ENCODE measurements around the gene LEUTX. TPM values are rescaled to one million over a fixed set of nuclear protein-coding genes. Genes with fewer than 3 reads are reported as not detected.

LEUTX gene
- total RNA-seq, 1 experiment from 2014 or later: not detected

- Histone ChIP-seq H3K79me2 (ENCODE audit: insufficient read depth, low read length) (no peaks in the 10 kb centered on the region), H3K4ac (ENCODE audit: low read depth, low read length) (no peak overlapping the region), H2BK12ac (ENCODE audit: insufficient read length, low read depth, low read length) (no peak overlapping the region), H2AK5ac (ENCODE audit: insufficient read length, low read length) (no peak overlapping the region), H3K27ac (ENCODE audit: insufficient read length, low read depth, low read length) (no peak overlapping the region), H3K79me1 (ENCODE audit: insufficient read depth, low read depth, low read length, poor library complexity, severe bottlenecking) (no peaks in the 10 kb centered on the region), H2BK15ac (ENCODE audit: low read depth, low read length) (no peak overlapping the region), H2AFZ (ENCODE audit: low read length) (no peak overlapping the region), H2BK120ac (ENCODE audit: low read depth, low read length, poor library complexity, severe bottlenecking) (no peak overlapping the region), H3T11ph (ENCODE audit: low read length) (no peak overlapping the region), H3K9ac (ENCODE audit: extremely low read depth, insufficient read length, low read length) (no peak overlapping the region), H3K4me1 (ENCODE audit: insufficient read depth, low read length) (no peaks in the 10 kb centered on the region), H3K23me2 (ENCODE audit: insufficient read length, low read depth, low read length, poor library complexity, severe bottlenecking) (no peaks in the 10 kb centered on the region), H2BK20ac (ENCODE audit: low read depth, low read length, poor library complexity, severe bottlenecking) (no peak overlapping the region), H4K5ac (ENCODE audit: insufficient read length, low read depth, low read length) (no peak overlapping the region), H4K8ac (replicated peaks; ENCODE audit: insufficient read length, low read depth, low read length) (no peak overlapping the region), H4K20me1 (ENCODE audit: control insufficient read depth, insufficient read depth, insufficient read length) (no peaks in the 10 kb centered on the region), H3K4me2 (ENCODE audit: insufficient read depth, insufficient read length, low read length) (no peak overlapping the region), H3K14ac (ENCODE audit: insufficient read depth, low read length) (no peak overlapping the region), H2BK5ac (ENCODE audit: insufficient read length, low read length) (no peak overlapping the region), H3K9me3 (ENCODE audit: control insufficient read depth, low read depth, low read length) (no peaks in the 10 kb centered on the region), H3K27me3 (ENCODE audit: insufficient read depth, low read length) (no peaks in the 10 kb centered on the region), H3K23ac (ENCODE audit: insufficient read length, low read depth, low read length) (no peak overlapping the region), H4K91ac (ENCODE audit: insufficient read length, low read depth, low read length) (no peak overlapping the region), H3K56ac (ENCODE audit: insufficient read length, low read depth, low read length) (no peak overlapping the region), H3K18ac (ENCODE audit: insufficient read length, low read depth, low read length) (no peak overlapping the region)
- no peak overlapping the region for H3K27ac Mint-ChIP-seq
- no peaks in the 10 kb centered on the region for H3K4me1 Mint-ChIP-seq
- DNase-seq: no peak
- no peaks in the 10 kb centered on the region for H3K36me3 Mint-ChIP-seq (ENCODE audit: insufficient read depth in 1 of 3, low read depth in 3 of 3)
- H3K4me3 Mint-ChIP-seq: no peak overlapping the region
- H3K9me3 Mint-ChIP-seq: peaks cover 0 to 2% of the 10 kb centered on the region in 2 experiments; a peak in 1 of 5 replicates
- H3K27me3 Mint-ChIP-seq (ENCODE audit: low read depth): peaks cover 8% of the 10 kb centered on the region
- no peak for TF ChIP-seq CTCF (conservative IDR thresholded peaks at IDR 0.05)
- no CpG with 5 or more reads among the region's 4 CpGs for WGBS (ENCODE audit: extremely low coverage, insufficient read length, low lambda C conversion rate)
Observed at GRCh38 chr19:39729594-39729993, 49.1 kb upstream of the LEUTX start.

Measured in H9 (cell line).